ENCODE results near the gene SCARB2.
A peak's percentile ranks its signal among the peaks of the same experiment; 100 is the strongest.

Gene SCARB2

GRCh38 chr4:76148142-76148865, 65.3 kb downstream of the SCARB2 start, which contains the start of gene NUP54:
Gene NUP54 (minus strand): TSS chr4:76148397. CDS start chr4:76148374, 23 bp downstream.
- peak; percentile 91 to 92 (median 92) for DNase-seq (ENCODE audit: low read depth in 3 of 3)

- peak; percentile 25 to 46 (median 27) for DNase-seq (ENCODE audit: low read depth in 3 of 3)
Observed at GRCh38 chr4:76147454-76148141, 66.0 kb downstream of the SCARB2 start.

- no peak for DNase-seq (ENCODE audit: low read depth in 3 of 3)
Observed at GRCh38 chr4:76144546-76144945, 69.1 kb downstream of the SCARB2 start.

GRCh38 chr4:76141241-76141640, 72.4 kb downstream of the SCARB2 start:
- no peak for DNase-seq (ENCODE audit: low read depth in 3 of 3)

- DNase-seq (ENCODE audit: low read depth in 3 of 3), result no peak
Observed at GRCh38 chr4:76127754-76128153, 85.9 kb downstream of the SCARB2 start.

GRCh38 chr4:76125816-76126215, 87.8 kb downstream of the SCARB2 start:
- no peak for DNase-seq (ENCODE audit: low read depth in 3 of 3)

GRCh38 chr4:76120199-76120598, 93.4 kb downstream of the SCARB2 start:
- no peak for DNase-seq (ENCODE audit: low read depth in 3 of 3)

- no peak for DNase-seq (ENCODE audit: low read depth in 3 of 3)
Observed at GRCh38 chr4:76117536-76117935, 96.1 kb downstream of the SCARB2 start.

GRCh38 chr4:76116821-76117220, 96.8 kb downstream of the SCARB2 start:
- DNase-seq (ENCODE audit: low read depth in 3 of 3), result no peak

Measured in stimulated activated CD4-positive, alpha-beta T cell treated with anti-CD3 and anti-CD28 coated beads, TNF-alpha, amount 100 ng/mL, for 48 hours (primary cell).